ENCODE data around the gene CRIP2. TPM values are rescaled to one million over a fixed set of nuclear protein-coding genes. Genes with fewer than 3 reads are reported as not detected.
A peak's percentile ranks its signal among the peaks of the same experiment; 100 is the strongest.

Gene CRIP2
- total and polyA plus RNA-seq, 8 donors: 12.9 to 223 (median 28.9) TPM

GRCh38 chr14:105467942-105468471, 6.6 kb upstream of the CRIP2 start:
- no peak for DNase-seq
- no peak for FAIRE-seq
- Histone ChIP-seq H3K36me3 (peaks cover 0 to 27% (median 8%) of the 10 kb centered on the region in 3 donors), H3K4me1 (peaks cover 0 to 11% (median 8%) of the 10 kb centered on the region in 3 donors), H3K27ac (no peak overlapping the region), H3K9me3 (no peaks in the 10 kb centered on the region), H3K27me3 (no peaks in the 10 kb centered on the region), H3K4me3 (no peak overlapping the region)
- ATAC-seq: no peak
- WGBS, 2 donors: 94% methylated on average over 22 of the region's 22 CpGs
- TF ChIP-seq CTCF (IDR thresholded peaks at IDR 0.05): no peak
- intact Hi-C loops (cut with DNase I): no loop called here

GRCh38 chr14:105468621-105469241, 5.9 kb upstream of the CRIP2 start:
- intact Hi-C loops (cut with DNase I): no loop called here
- H3K4me3 ChIP-seq: no peak overlapping the region
- DNase-seq: no peak
- H3K27ac ChIP-seq: peak overlapping the region; percentile 2 to 23 (median 14)
- peaks cover 0 to 17% (median 14%) of the 10 kb centered on the region in 3 donors for H3K4me1 ChIP-seq
- H3K27me3 ChIP-seq: no peaks in the 10 kb centered on the region
- peaks cover 0 to 22% (median 3%) of the 10 kb centered on the region in 3 donors for H3K36me3 ChIP-seq
- no peaks in the 10 kb centered on the region for H3K9me3 ChIP-seq
- WGBS, 2 donors: 70 to 83% methylated on average over 19 of the region's 19 CpGs
- FAIRE-seq: no peak
- TF ChIP-seq CTCF (IDR thresholded peaks at IDR 0.05): no peak
- no peak for ATAC-seq

GRCh38 chr14:105469456-105470349, 4.9 kb upstream of the CRIP2 start:
- H3K4me3 ChIP-seq: no peak overlapping the region
- H3K9me3 ChIP-seq: no peaks in the 10 kb centered on the region
- H3K4me1 ChIP-seq: peaks cover 0 to 19% (median 16%) of the 10 kb centered on the region in 3 donors
- FAIRE-seq (no peak), DNase-seq (peak in 2 of 6 donors; percentile 38 to 72), ATAC-seq (peak in 3 of 4 donors; percentile 2 to 4 (median 2))
- 79 to 84% methylated on average over 52 to 54 of the region's 54 CpGs for WGBS, 2 donors
- TF ChIP-seq CTCF (IDR thresholded peaks at IDR 0.05): no peak
- no peaks in the 10 kb centered on the region for H3K27me3 ChIP-seq
- H3K27ac ChIP-seq: peak overlapping the region in 3 of 4 donors; percentile 12 to 41 (median 17)
- peaks cover 0 to 13% (median 3%) of the 10 kb centered on the region in 3 donors for H3K36me3 ChIP-seq
- intact Hi-C loops (cut with DNase I): no loop called here

- no peaks in the 10 kb centered on the region for H3K9me3 ChIP-seq
- ATAC-seq: no peak
- peaks cover 0 to 22% (median 16%) of the 10 kb centered on the region in 3 donors for H3K4me1 ChIP-seq
- TF ChIP-seq CTCF (IDR thresholded peaks at IDR 0.05): no peak
- peak in 2 of 6 donors; percentile 19 to 57 for DNase-seq
- H3K27me3 ChIP-seq: no peaks in the 10 kb centered on the region
- peak overlapping the region in 2 of 4 donors; percentile 13 to 76 for H3K27ac ChIP-seq
- no peak for FAIRE-seq
- WGBS, 2 donors: 85 to 87% methylated on average over 33 to 34 of the region's 34 CpGs
- peaks cover 0 to 8% (median 0%) of the 10 kb centered on the region in 3 donors for H3K36me3 ChIP-seq
- intact Hi-C loops (cut with DNase I): no loop called here
- H3K4me3 ChIP-seq: no peak overlapping the region
These were observed 4.0 kb upstream of the CRIP2 start for GRCh38 chr14:105470350-105471296.

Measured in pancreas (tissue), 10 donors.